GM10248 (cell line): Measurements from ENCODE around the gene MMADHC.
"Not testable (repeated sequence)": the region's sequence is repeated elsewhere in the genome, so short reads cannot be mapped to it uniquely, and the experiment has no call there.

ENCODE experiments used
- CTCF ChIA-PET: fragments of 300-600 bp; sonication (Branson Sonifier 250); formaldehyde crosslinking; extraction: SDS; loops from one replicate; lab custom pipeline; 2021; ENCODE audit warnings: antibody characterized with exemption; lab: Yijun Ruan, JAX
- POLR2A ChIA-PET: fragments of 350-650 bp; sonication (Branson Sonifier 250); formaldehyde crosslinking; extraction: SDS; loops from one replicate; lab custom pipeline; 2020; ENCODE audit warnings: antibody characterized with exemption; lab: Yijun Ruan, JAX
- DNase-seq: peaks from one replicate; pipeline ENCODE4 v3.0.0; 2012; ENCODE audit errors: extremely low spot score
- CTCF ChIP-seq: IDR thresholded peaks from 2 replicates; pipeline ENCODE4 v1.5.1; 2012; ENCODE audit warnings: mild to moderate bottlenecking, low read depth; ENCODE audit errors: extremely low read depth, missing control alignments, control extremely low read depth

Gene MMADHC

DNA sequence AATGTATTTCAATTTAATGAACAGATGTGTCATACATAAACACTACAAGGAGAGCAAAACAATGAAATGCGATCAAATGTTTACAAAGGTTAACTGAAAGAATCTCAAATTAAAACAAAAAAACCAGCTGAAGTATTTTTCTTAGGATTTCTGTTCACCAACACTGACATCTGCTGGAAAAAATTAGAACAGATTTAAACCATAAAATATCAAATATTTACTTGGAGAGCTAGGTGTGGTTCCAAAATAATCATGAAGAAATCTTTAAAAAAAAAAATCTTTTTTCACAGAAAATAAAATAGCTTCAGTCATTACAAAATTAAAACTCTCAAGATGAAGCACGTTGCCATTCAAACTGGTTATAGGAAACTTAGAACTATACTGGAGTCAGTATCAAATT is 13.8 kb downstream of the MMADHC start:
- POLR2A ChIA-PET = no interaction called here
- CTCF ChIA-PET = interaction anchor here (1.3 to 4.1 kb wide), 3 partner anchors 12 to 556 kb away, joined by 4 to 25 read pairs (median 15); partner anchors contain the start of gene MMADHC
- DNase-seq = no peak
- TF ChIP-seq CTCF = peak; percentile 25

DNA sequence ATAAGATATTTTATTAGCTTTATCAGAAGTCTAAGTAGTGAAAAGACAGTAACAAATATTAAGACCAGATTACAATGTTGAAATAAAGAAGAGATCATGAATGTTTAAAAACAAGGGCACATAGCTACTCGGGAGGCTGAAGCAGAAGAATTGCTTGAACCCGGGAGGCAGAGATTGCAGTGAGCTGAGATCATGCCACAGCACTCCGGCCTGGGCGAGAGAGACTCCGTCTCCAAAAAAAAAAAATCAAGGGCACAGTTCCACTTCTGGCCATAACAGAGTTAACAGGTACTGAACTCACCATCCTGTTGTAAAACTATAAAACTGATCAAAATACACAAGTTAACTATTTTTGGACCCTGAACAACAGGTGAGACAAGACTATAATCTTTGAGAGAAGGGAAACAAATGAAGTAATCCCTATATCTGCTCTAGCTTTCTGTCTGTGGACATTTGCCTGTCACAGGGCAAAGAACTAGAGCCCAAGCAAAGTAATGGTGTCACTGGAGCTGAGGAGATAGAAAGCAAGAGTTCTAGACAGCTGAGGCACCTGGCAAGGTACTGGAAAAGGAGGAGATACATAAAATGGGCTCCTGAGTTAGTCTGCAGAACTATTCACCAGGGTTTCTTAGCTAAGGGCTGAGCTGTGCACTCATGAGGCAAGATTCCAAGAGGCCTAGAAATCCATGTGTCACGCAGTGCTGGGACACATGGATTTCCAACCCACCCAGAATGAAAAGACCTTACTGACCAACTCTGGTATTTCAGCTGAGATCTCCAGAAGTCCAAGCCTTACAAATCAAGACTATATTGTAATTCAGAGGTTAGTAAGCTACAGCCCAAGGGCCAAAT is 15.2 kb downstream of the MMADHC start:
- POLR2A ChIA-PET = no interaction called here
- TF ChIP-seq CTCF = no peak
- DNase-seq = no peak
- CTCF ChIA-PET = interaction anchor here (1.2 to 4.1 kb wide), 6 partner anchors 9 to 555 kb away, joined by 3 to 25 read pairs (median 11); partner anchors contain the start of gene MMADHC

DNA sequence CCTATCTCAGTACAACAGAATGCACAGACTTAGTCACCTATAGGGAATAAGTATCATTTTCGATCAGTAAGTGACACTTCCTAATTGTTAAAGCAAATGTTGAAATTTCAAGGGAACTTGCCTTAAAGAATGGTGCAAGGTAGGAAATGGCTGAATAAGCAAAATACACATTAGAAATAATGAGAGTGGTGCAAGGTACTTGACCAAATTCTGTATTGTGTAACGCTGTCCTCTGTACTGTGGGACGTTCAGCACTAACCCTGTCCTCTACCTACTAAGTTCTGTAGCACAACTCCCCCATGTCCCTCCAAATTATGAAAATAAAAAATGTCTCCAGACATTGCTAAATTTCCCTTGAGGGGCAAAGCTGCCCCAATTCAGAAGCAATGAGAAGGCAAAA is 19.4 kb downstream of the MMADHC start:
- ChIA-PET CTCF (interaction anchor here (1.6 kb wide), 1 partner anchor 551 kb away, joined by 5 read pairs; no protein-coding TSS in a partner anchor), POLR2A (no interaction called here)
- no peak for TF ChIP-seq CTCF
- DNase-seq = no peak

- no peak for TF ChIP-seq CTCF
- CTCF ChIA-PET = no interaction called here
- POLR2A ChIA-PET = no interaction called here
- no peak for DNase-seq
These were observed 20.9 kb downstream of the MMADHC start for GRCh38 chr2:149566652-149567051.

GRCh38 chr2:149565625-149566024 is 21.9 kb downstream of the MMADHC start:
- CTCF ChIA-PET = interaction anchor here (1.5 kb wide), 1 partner anchor 549 kb away, joined by 4 read pairs; no protein-coding TSS in a partner anchor
- POLR2A ChIA-PET, DNase-seq: not testable (repeated sequence)

GRCh38 chr2:149564983-149565382 is 22.6 kb downstream of the MMADHC start:
- POLR2A ChIA-PET = no interaction called here
- no peak for TF ChIP-seq CTCF
- CTCF ChIA-PET = interaction anchor here (1.5 kb wide), 1 partner anchor 548 kb away, joined by 4 read pairs; no protein-coding TSS in a partner anchor
- DNase-seq = no peak

- TF ChIP-seq CTCF = no peak
- POLR2A ChIA-PET = no interaction called here
- CTCF ChIA-PET = interaction anchor here (0.7 to 5.3 kb wide), 3 partner anchors 8 to 547 kb away, joined by 3 to 125 read pairs (median 3); no protein-coding TSS in a partner anchor
- DNase-seq = no peak
These were observed 23.5 kb downstream of the MMADHC start for GRCh38 chr2:149564097-149564496.
